Upper lobe of left lung (tissue), 4 donors: ENCODE results near the gene SENP6.

Experiments used
- EP300 ChIP-seq, 4 donors: sonication (generic); formaldehyde crosslinking; IDR thresholded peaks; one replicate each; pipeline ENCODE4 v1.5.1; 2017; ENCODE audit warnings: antibody characterized with exemption in 4 of 4, control low read depth in 2 of 4
- POLR2A ChIP-seq, 4 donors: fragments of 450-650 bp; IDR thresholded peaks; one replicate each; pipeline ENCODE4 v1.5.1; 2016 to 2017; ENCODE audit warnings: antibody characterized with exemption in 4 of 4, mild to moderate bottlenecking in 2 of 4
- POLR2AphosphoS5 ChIP-seq, 2 donors: sonication (generic); formaldehyde crosslinking; IDR thresholded peaks; one replicate each; pipeline ENCODE4 v1.5.1; 2017; ENCODE audit warnings: antibody characterized with exemption in 2 of 2
- TF ChIP-seq, protein P1 (sequence below), 6 experiments: fragments of 450-650 bp in 4 of 6; fragments of 200-600 bp in 2 of 6; sonication (generic) in 2 of 6; IDR thresholded peaks; one replicate each; pipeline ENCODE4 v1.5.1; 2016 to 2019; ENCODE audit warnings: antibody characterized with exemption in 6 of 6

DNA sequence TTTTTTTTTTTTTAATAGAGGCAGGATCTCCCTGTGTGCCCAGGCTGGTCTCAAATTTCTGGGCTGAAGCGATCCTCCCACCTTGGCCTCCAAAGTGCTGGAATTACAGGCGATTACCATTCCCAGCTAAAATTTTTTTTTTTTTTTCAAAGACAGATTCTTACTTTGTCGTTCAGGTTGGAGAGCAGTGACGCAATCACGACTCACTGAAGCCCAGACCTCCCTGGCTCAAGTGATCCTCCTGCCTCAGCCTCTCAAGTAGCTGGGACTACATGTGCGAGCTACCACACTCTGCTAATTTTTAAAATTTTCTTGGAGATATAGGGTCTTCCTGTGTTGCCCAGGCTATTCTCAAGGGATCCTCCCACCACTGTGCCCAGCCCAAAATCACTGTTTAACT lies 89.3 kb downstream of the SENP6 start:
- TF ChIP-seq POLR2AphosphoS5 (IDR thresholded peaks at IDR 0.05) (no peak), EP300 (IDR thresholded peaks at IDR 0.05) (no peak), POLR2A (IDR thresholded peaks at IDR 0.05) (no peak)
- TF ChIP-seq, protein P1, sequence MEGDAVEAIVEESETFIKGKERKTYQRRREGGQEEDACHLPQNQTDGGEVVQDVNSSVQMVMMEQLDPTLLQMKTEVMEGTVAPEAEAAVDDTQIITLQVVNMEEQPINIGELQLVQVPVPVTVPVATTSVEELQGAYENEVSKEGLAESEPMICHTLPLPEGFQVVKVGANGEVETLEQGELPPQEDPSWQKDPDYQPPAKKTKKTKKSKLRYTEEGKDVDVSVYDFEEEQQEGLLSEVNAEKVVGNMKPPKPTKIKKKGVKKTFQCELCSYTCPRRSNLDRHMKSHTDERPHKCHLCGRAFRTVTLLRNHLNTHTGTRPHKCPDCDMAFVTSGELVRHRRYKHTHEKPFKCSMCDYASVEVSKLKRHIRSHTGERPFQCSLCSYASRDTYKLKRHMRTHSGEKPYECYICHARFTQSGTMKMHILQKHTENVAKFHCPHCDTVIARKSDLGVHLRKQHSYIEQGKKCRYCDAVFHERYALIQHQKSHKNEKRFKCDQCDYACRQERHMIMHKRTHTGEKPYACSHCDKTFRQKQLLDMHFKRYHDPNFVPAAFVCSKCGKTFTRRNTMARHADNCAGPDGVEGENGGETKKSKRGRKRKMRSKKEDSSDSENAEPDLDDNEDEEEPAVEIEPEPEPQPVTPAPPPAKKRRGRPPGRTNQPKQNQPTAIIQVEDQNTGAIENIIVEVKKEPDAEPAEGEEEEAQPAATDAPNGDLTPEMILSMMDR (IDR thresholded peaks at IDR 0.05) = no peak
